ENCODE results near the gene ANKMY1. TPM values are rescaled to one million over a fixed set of nuclear protein-coding genes. Genes with fewer than 3 reads are reported as not detected.

The ANKMY1 gene
- total and polyA plus RNA-seq, 8 donors = 3.1 to 79.4 (median 9.7) TPM

DNA sequence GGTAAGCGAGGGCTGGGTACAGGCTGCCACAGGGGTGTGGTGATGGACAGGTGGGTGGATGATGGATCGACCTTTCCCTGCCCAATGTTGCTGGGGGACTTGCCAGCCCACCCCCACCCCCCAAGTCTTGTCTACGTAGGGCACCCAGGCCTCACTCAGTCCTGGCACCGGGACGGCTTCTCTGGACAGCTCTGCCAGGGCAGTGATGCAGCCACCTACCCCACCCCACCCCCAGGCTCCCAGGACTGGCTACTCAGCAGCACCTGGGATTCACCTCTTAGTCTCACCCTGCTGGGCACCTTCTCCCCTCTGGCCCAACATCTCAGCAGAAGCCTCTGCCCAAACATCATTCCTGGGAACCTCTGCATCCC is 55.7 kb downstream of the ANKMY1 start:
- Histone ChIP-seq H3K9me3 (no peaks in the 10 kb centered on the region), H3K36me3 (peaks cover 0 to 49% (median 44%) of the 10 kb centered on the region in 4 donors), H3K27ac (no peak overlapping the region), H3K4me3 (no peak overlapping the region), H3K4me1 (no peaks in the 10 kb centered on the region), H3K27me3 (no peaks in the 10 kb centered on the region)
- peak in 1 of 2 donors; percentile 16 for DNase-seq
- intact Hi-C loops (cut with DNase I; ENCODE audit: low total_unique reads) = loop anchor here (10.0 kb wide), 1 partner anchor 203 kb away; no protein-coding TSS in a partner anchor
- TF ChIP-seq, protein P1, sequence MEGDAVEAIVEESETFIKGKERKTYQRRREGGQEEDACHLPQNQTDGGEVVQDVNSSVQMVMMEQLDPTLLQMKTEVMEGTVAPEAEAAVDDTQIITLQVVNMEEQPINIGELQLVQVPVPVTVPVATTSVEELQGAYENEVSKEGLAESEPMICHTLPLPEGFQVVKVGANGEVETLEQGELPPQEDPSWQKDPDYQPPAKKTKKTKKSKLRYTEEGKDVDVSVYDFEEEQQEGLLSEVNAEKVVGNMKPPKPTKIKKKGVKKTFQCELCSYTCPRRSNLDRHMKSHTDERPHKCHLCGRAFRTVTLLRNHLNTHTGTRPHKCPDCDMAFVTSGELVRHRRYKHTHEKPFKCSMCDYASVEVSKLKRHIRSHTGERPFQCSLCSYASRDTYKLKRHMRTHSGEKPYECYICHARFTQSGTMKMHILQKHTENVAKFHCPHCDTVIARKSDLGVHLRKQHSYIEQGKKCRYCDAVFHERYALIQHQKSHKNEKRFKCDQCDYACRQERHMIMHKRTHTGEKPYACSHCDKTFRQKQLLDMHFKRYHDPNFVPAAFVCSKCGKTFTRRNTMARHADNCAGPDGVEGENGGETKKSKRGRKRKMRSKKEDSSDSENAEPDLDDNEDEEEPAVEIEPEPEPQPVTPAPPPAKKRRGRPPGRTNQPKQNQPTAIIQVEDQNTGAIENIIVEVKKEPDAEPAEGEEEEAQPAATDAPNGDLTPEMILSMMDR (IDR thresholded peaks at IDR 0.05) = no peak
- TF ChIP-seq POLR2A (IDR thresholded peaks at IDR 0.05) (no peak), POLR2AphosphoS5 (IDR thresholded peaks at IDR 0.05) (no peak), EP300 (IDR thresholded peaks at IDR 0.05) (no peak)
- 82 to 100% (median 88%) methylated on average over 3 to 5 of the region's 5 CpGs for WGBS, 5 donors

DNA sequence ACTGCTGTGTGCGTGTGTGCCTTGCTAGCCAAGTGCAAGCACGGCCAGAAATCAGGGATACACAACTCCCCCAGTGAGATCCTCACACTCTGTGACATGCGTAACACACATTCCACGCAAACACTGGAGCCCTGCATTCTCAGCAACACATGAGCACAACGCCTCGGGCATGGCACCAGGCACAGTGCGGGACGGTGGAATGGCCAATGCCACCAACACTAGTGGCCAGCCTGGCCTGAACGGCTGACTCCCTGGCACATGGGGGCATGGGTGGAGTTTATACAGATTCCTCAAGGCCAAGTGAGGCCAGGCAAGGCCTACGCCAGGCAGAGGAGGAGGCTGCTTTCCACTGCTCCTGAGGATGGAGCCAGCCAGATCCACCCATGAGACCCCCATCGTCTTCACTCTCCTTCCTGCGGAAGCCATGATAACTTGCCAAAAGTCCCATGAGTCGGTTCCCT is 56.2 kb downstream of the ANKMY1 start:
- 87 to 96% (median 88%) methylated on average over 8 to 13 of the region's 13 CpGs for WGBS, 5 donors
- peak in 1 of 2 donors; percentile 17 for DNase-seq
- H3K27ac ChIP-seq = no peak overlapping the region

DNA sequence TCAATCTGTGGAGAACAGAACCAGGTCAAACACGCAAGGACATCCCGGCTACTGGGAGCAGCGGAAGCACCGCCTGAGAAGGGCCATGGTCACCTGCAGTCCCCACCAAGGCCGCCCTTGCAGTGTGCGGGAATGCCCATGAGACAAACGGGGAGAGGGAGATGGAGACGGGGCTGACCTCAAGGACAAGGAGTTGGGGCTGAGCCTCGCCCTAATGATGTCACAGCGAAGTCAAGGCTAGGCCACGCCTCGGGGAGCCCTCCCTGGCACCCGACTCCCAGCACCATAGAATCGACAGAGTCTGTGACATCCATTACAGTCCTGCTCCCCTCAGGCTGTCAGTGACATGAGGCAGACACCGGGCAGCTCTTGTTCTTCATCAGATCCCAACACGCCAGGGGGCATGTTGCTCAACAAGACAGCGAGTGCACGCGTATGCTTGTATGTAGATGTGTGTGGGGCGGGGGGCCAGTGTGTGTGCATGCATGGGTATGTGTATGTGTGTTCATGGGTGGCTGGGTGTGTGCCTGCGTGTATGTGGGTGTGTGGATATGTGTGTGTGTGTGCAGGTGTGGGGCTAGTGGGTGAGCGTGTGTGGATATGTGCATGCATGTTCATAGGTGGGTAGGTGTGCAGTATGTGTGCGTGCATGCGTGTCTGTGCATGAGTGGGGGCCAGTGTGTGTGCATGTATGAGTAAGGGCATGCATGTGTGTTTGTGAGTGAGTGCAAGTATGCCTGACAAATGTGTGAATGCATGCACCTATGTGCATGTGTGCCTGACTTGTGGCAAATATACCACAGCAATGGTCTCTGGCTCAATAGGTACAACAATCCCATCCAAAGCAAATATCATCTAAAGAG is 57.0 kb downstream of the ANKMY1 start:
- WGBS, 5 donors = 93 to 96% (median 95%) methylated on average over 24 of the region's 24 CpGs
- no peak overlapping the region for H3K27ac ChIP-seq
- H3K4me1 ChIP-seq = no peaks in the 10 kb centered on the region
- peaks cover 0 to 57% (median 51%) of the 10 kb centered on the region in 4 donors for H3K36me3 ChIP-seq
- no peak overlapping the region for H3K4me3 ChIP-seq
- no peaks in the 10 kb centered on the region for H3K9me3 ChIP-seq
- intact Hi-C loops (cut with DNase I; ENCODE audit: low total_unique reads) = loop anchor here (10.0 kb wide), 1 partner anchor 204 kb away; no protein-coding TSS in a partner anchor
- peak in 1 of 2 donors; percentile 24 for DNase-seq
- no peak for TF ChIP-seq POLR2AphosphoS5 (IDR thresholded peaks at IDR 0.05)
- TF ChIP-seq EP300 (IDR thresholded peaks at IDR 0.05) = no peak
- H3K27me3 ChIP-seq = no peaks in the 10 kb centered on the region

More for the DNA sequence above, 56.2 kb downstream of the ANKMY1 start:
- Histone ChIP-seq H3K4me1 (no peaks in the 10 kb centered on the region), H3K27me3 (no peaks in the 10 kb centered on the region), H3K4me3 (no peak overlapping the region), H3K9me3 (no peaks in the 10 kb centered on the region), H3K36me3 (peaks cover 0 to 54% (median 48%) of the 10 kb centered on the region in 4 donors)
- intact Hi-C loops (cut with DNase I; ENCODE audit: low total_unique reads) = loop anchor here (10.0 kb wide), 1 partner anchor 203 kb away; no protein-coding TSS in a partner anchor
- TF ChIP-seq POLR2A (IDR thresholded peaks at IDR 0.05) (no peak), POLR2AphosphoS5 (IDR thresholded peaks at IDR 0.05) (no peak), EP300 (IDR thresholded peaks at IDR 0.05) (no peak)
- TF ChIP-seq, protein P1 (IDR thresholded peaks at IDR 0.05) = no peak

DNA sequence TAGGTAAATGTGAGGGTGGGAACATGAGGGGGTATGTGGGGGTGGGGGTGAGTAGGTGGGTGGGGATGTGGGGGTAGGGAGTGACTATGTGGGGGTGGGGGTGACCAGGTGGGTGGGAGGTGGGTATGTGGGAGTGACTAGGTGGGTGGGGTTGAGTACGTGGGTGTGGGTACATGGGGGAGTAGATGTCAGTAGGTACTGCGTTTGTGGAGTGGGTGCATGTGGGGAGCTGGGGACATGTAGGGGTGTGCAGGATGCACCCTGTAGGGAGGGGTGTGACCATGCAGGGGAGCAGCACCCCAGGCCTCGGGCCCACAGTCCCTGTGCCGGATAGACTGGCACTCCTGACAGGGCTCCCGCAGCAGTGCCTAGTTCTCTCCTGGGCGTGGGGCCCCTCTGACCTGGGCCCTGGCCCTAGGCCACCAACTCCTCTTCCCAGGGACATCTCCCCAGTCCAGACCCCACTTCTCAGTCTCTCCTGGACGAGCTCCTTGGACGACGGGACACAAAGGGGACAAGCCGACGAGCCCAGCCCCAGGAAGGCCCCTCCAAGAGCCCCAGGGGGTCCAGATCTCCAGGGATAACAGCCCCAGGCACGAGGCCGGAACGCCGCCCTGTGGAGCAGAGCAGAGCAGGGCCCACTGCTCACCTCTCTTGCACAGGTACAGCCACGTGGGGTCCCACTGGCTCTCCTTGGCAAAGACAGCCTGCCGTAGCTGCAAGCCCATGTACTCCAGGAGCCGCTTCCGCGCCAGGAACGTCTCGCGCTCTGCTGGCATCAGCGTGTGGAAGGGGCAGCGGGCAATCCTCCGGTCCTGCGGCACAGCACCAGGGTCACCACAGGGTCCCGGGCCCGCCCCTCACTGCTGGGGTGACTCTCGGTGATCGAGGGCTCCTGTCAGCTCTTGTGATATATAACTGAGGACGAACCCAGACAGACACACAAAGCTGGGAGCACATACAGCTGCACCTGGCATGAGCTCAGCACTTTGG is 58.2 kb downstream of the ANKMY1 start:
- intact Hi-C loops (cut with DNase I; ENCODE audit: low total_unique reads) = loop anchor here (10.0 kb wide), 1 partner anchor 205 kb away; no protein-coding TSS in a partner anchor
- Histone ChIP-seq H3K36me3 (peaks cover 0 to 54% (median 48%) of the 10 kb centered on the region in 4 donors), H3K9me3 (no peaks in the 10 kb centered on the region), H3K27ac (no peak overlapping the region), H3K27me3 (no peaks in the 10 kb centered on the region), H3K4me1 (no peaks in the 10 kb centered on the region), H3K4me3 (no peak overlapping the region)
- 88 to 95% (median 93%) methylated on average over 13 to 32 of the region's 32 CpGs for WGBS, 5 donors
- TF ChIP-seq POLR2AphosphoS5 (IDR thresholded peaks at IDR 0.05) (no peak), EP300 (IDR thresholded peaks at IDR 0.05) (no peak), POLR2A (IDR thresholded peaks at IDR 0.05) (no peak)
- TF ChIP-seq, protein P1 (IDR thresholded peaks at IDR 0.05) = no peak
- DNase-seq = peak in 1 of 2 donors; percentile 24

All from stomach (tissue), 9 donors.